HEK293 (cell line): ENCODE results near the gene BTBD9.

Source experiments
- CTCF ChIA-PET: fragments of 350-600 bp; formaldehyde crosslinking; extraction: SDS; loops from one replicate; lab custom pipeline; 2021; ENCODE audit warnings: antibody characterized with exemption; lab: Yijun Ruan, JAX
- POLR2A ChIA-PET: fragments of 300-600 bp; formaldehyde crosslinking; extraction: SDS; loops from one replicate; lab custom pipeline; 2020; ENCODE audit warnings: antibody characterized with exemption, inconsistent platforms; lab: Yijun Ruan, JAX
- H3K27ac ChIP-seq: fragments of 200-500 bp; sonication (Bioruptor generic); 2 replicates; pipeline ENCODE4 v1.5.1; 2014; ENCODE audit warnings: low read depth, low read length, control low read depth, inconsistent platforms; ENCODE audit errors: extremely low read depth
- H3K36me3 ChIP-seq, 2 experiments: fragments of 200-500 bp in 1 of 2; sonication (Bioruptor generic) in 1 of 2; 1 replicate in 1 of 2; 2 replicates in 1 of 2; pipeline ENCODE4 v1.5.1; 2014 to 2017; ENCODE audit warnings: inconsistent platforms in 2 of 2, low read length in 2 of 2; ENCODE audit not compliant: control insufficient read depth in 2 of 2, insufficient read depth in 1 of 2
- H3K4me1 ChIP-seq: fragments of 200-500 bp; sonication (Bioruptor generic); 2 replicates; pipeline ENCODE4 v1.5.1; 2014; ENCODE audit warnings: mild to moderate bottlenecking, low read length, inconsistent platforms; ENCODE audit not compliant: control insufficient read depth, insufficient read depth
- H3K4me3 ChIP-seq: 2 replicates; pipeline ENCODE4 v1.5.1; 2011; ENCODE audit warnings: low read depth, mild to moderate bottlenecking, control low read depth, low read length, moderate library complexity
- H3K9me3 ChIP-seq: fragments of 200-500 bp; sonication (Bioruptor generic); 2 replicates; pipeline ENCODE4 v1.5.1; 2014; ENCODE audit warnings: low read depth, low read length, inconsistent platforms; ENCODE audit not compliant: control insufficient read depth, insufficient read depth
- AEBP2 ChIP-seq: fragments of 450-650 bp; formaldehyde crosslinking; IDR thresholded peaks from 2 replicates; pipeline ENCODE4 v1.5.1; 2016; ENCODE audit warnings: missing biosample characterization, missing genetic modification characterization, borderline replicate concordance
- GLIS2 ChIP-seq: fragments of 450-650 bp; formaldehyde crosslinking; IDR thresholded peaks from 2 replicates; pipeline ENCODE4 v1.5.1; 2016; ENCODE audit warnings: missing biosample characterization, missing genetic modification characterization
- SALL2 ChIP-seq: fragments of 450-650 bp; formaldehyde crosslinking; IDR thresholded peaks from 2 replicates; pipeline ENCODE4 v1.5.0; 2017; ENCODE audit warnings: missing biosample characterization, mild to moderate bottlenecking, missing genetic modification characterization, borderline replicate concordance
- TCF7L2 ChIP-seq: IDR thresholded peaks from 2 replicates; pipeline ENCODE4 v1.6.1; 2011; ENCODE audit warnings: low read depth, mild to moderate bottlenecking, inconsistent platforms, low read length, moderate library complexity, borderline replicate concordance
- WT1 ChIP-seq: fragments of 450-650 bp; formaldehyde crosslinking; IDR thresholded peaks from 2 replicates; pipeline ENCODE4 v1.5.1; 2016; ENCODE audit warnings: missing biosample characterization, missing genetic modification characterization
- ZBTB21 ChIP-seq: fragments of 450-650 bp; formaldehyde crosslinking; IDR thresholded peaks from 2 replicates; pipeline ENCODE4 v1.5.1; 2017; ENCODE audit warnings: missing biosample characterization, missing genetic modification characterization
- ZNF121 ChIP-seq: fragments of 450-650 bp; formaldehyde crosslinking; IDR thresholded peaks from 2 replicates; pipeline ENCODE4 v1.5.1; 2016; ENCODE audit warnings: missing biosample characterization, missing genetic modification characterization
- ZNF132 ChIP-seq: fragments of 450-650 bp; formaldehyde crosslinking; IDR thresholded peaks from 2 replicates; pipeline ENCODE4 v1.5.1; 2017; ENCODE audit warnings: missing biosample characterization, missing genetic modification characterization, borderline replicate concordance
- ZNF157 ChIP-seq: fragments of 450-650 bp; formaldehyde crosslinking; IDR thresholded peaks from 2 replicates; pipeline ENCODE4 v1.5.1; 2016; ENCODE audit warnings: missing biosample characterization, missing genetic modification characterization
- ZNF221 ChIP-seq: fragments of 450-650 bp; formaldehyde crosslinking; IDR thresholded peaks from 2 replicates; pipeline ENCODE4 v1.5.1; 2017; ENCODE audit warnings: missing biosample characterization, missing genetic modification characterization, borderline replicate concordance
- ZNF274 ChIP-seq, 2 experiments: fragments of 200-500 bp in 1 of 2; fragments of 450-650 bp in 1 of 2; sonication (Bioruptor generic) in 1 of 2; formaldehyde crosslinking in 1 of 2; IDR thresholded peaks; 2 replicates each; pipeline versions ENCODE4 v1.5.1 to v1.6.1; 2014 to 2016; ENCODE audit warnings: borderline replicate concordance in 1 of 2, inconsistent platforms in 1 of 2, low read length in 1 of 2, missing biosample characterization in 1 of 2, missing genetic modification characterization in 1 of 2
- ZNF350 ChIP-seq: fragments of 450-650 bp; formaldehyde crosslinking; IDR thresholded peaks from 2 replicates; pipeline ENCODE4 v1.5.0; 2017; ENCODE audit warnings: missing biosample characterization, mild to moderate bottlenecking, missing genetic modification characterization
- ZNF549 ChIP-seq: fragments of 450-650 bp; IDR thresholded peaks from 2 replicates; pipeline ENCODE4 v1.5.1; 2018; ENCODE audit warnings: missing biosample characterization, missing genetic modification characterization, mild to moderate bottlenecking, inconsistent platforms, moderate library complexity
- ZNF555 ChIP-seq: fragments of 450-650 bp; formaldehyde crosslinking; conservative IDR thresholded peaks from 2 replicates; pipeline ENCODE4 v1.5.1; 2017; ENCODE audit warnings: missing biosample characterization, mild to moderate bottlenecking, missing genetic modification characterization, inconsistent platforms
- ZNF610 ChIP-seq: fragments of 450-650 bp; formaldehyde crosslinking; IDR thresholded peaks from 2 replicates; pipeline ENCODE4 v1.5.1; 2016; ENCODE audit warnings: missing biosample characterization, missing genetic modification characterization, borderline replicate concordance
- ZNF660 ChIP-seq: fragments of 450-650 bp; IDR thresholded peaks from 2 replicates; pipeline ENCODE4 v1.5.1; 2018; ENCODE audit warnings: missing biosample characterization, mild to moderate bottlenecking, missing genetic modification characterization
- ZNF670 ChIP-seq: fragments of 450-650 bp; formaldehyde crosslinking; IDR thresholded peaks from 2 replicates; pipeline ENCODE4 v1.5.1; 2016; ENCODE audit warnings: missing biosample characterization, missing genetic modification characterization, low read depth
- ZNF704 ChIP-seq: fragments of 450-650 bp; formaldehyde crosslinking; IDR thresholded peaks from 2 replicates; pipeline ENCODE4 v1.5.1; 2016; ENCODE audit warnings: missing biosample characterization, missing genetic modification characterization
- ZNF777 ChIP-seq: fragments of 450-650 bp; formaldehyde crosslinking; IDR thresholded peaks from 2 replicates; pipeline ENCODE4 v1.5.1; 2017; ENCODE audit warnings: missing biosample characterization, missing genetic modification characterization, borderline replicate concordance
- ZNF792 ChIP-seq: fragments of 450-650 bp; formaldehyde crosslinking; IDR thresholded peaks from 2 replicates; pipeline ENCODE4 v1.5.1; 2016; ENCODE audit warnings: missing biosample characterization, missing genetic modification characterization
- ZNF830 ChIP-seq: fragments of 450-650 bp; IDR thresholded peaks from 2 replicates; pipeline ENCODE4 v1.5.0; 2018; ENCODE audit warnings: missing biosample characterization, missing genetic modification characterization, low read depth, mild to moderate bottlenecking, moderate library complexity
- ZSCAN23 ChIP-seq: fragments of 450-650 bp; formaldehyde crosslinking; IDR thresholded peaks from 2 replicates; pipeline ENCODE4 v1.5.1; 2016; ENCODE audit warnings: missing biosample characterization, missing genetic modification characterization
- ZSCAN30 ChIP-seq: fragments of 450-650 bp; IDR thresholded peaks from 2 replicates; pipeline ENCODE4 v1.5.1; 2018; ENCODE audit warnings: missing biosample characterization, mild to moderate bottlenecking, missing genetic modification characterization, moderate library complexity
- ZXDB ChIP-seq: fragments of 450-650 bp; formaldehyde crosslinking; IDR thresholded peaks from 2 replicates; pipeline ENCODE4 v1.5.1; 2016; ENCODE audit warnings: missing biosample characterization, missing genetic modification characterization
- TF ChIP-seq, protein P1 (sequence below): fragments of 450-650 bp; formaldehyde crosslinking; IDR thresholded peaks from 2 replicates; pipeline ENCODE4 v1.5.1; 2017; ENCODE audit warnings: missing biosample characterization, missing genetic modification characterization
- TF ChIP-seq, protein P2 (sequence below): fragments of 450-650 bp; formaldehyde crosslinking; IDR thresholded peaks from 2 replicates; pipeline ENCODE4 v1.5.1; 2016; ENCODE audit warnings: missing biosample characterization, missing genetic modification characterization

BTBD9 gene

DNA sequence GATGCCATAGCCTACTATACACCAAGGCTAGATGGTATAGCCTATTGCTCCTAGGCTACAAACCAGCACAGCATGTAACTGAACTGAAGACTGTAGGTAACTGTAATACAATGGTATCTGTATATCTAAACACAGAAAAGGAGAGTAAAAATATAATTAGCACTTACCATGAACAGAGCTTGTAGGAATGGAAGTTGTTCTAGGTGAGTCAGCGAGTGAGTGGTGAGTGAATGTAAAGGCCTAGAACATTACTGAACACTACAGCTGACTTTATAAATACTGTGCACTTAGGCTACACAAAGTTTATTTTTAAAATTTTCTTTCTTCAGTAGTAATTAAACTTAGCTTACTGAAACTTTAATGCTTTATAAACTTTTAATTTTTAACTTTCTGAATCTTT lies 129.5 kb downstream of the BTBD9 start:
- no peaks in the 10 kb centered on the region for H3K36me3 ChIP-seq
- CTCF ChIA-PET, result interaction anchor here (0.9 to 3.1 kb wide), 3 partner anchors 16 to 476 kb away, joined by 3 to 16 read pairs (median 9); no protein-coding TSS in a partner anchor
- no peak overlapping the region for H3K4me3 ChIP-seq
- TF ChIP-seq ZBTB21, result no peak
- TF ChIP-seq, protein P1, sequence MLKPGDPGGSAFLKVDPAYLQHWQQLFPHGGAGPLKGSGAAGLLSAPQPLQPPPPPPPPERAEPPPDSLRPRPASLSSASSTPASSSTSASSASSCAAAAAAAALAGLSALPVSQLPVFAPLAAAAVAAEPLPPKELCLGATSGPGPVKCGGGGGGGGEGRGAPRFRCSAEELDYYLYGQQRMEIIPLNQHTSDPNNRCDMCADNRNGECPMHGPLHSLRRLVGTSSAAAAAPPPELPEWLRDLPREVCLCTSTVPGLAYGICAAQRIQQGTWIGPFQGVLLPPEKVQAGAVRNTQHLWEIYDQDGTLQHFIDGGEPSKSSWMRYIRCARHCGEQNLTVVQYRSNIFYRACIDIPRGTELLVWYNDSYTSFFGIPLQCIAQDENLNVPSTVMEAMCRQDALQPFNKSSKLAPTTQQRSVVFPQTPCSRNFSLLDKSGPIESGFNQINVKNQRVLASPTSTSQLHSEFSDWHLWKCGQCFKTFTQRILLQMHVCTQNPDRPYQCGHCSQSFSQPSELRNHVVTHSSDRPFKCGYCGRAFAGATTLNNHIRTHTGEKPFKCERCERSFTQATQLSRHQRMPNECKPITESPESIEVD (tag by site-specific recombination), result no peak
- TF ChIP-seq WT1 (tag by site-specific recombination), result no peak
- TF ChIP-seq ZNF121 (tag by site-specific recombination), result no peak
- TF ChIP-seq ZNF670 (tag by site-specific recombination), result no peak
- no peak for TF ChIP-seq ZNF350 (tag by site-specific recombination)
- TF ChIP-seq ZSCAN23 (tag by site-specific recombination), result no peak
- no peak for TF ChIP-seq ZNF555 (tag by site-specific recombination)
- POLR2A ChIA-PET, result no interaction called here
- H3K4me1 ChIP-seq, result peaks cover 17% of the 10 kb centered on the region
- H3K27ac ChIP-seq, result no peak overlapping the region
- H3K9me3 ChIP-seq, result no peaks in the 10 kb centered on the region

- no peak overlapping the region for H3K27ac ChIP-seq
- TF ChIP-seq AEBP2 (no peak), GLIS2 (no peak), ZNF132 (tag by site-specific recombination) (no peak), SALL2 (tag by site-specific recombination) (no peak), TCF7L2 (no peak), ZNF830 (tag by site-specific recombination) (no peak), ZNF549 (tag by site-specific recombination) (no peak), ZNF221 (no peak), ZNF274 (IDR thresholded peaks at IDR 0.05; ENCODE audit: low read length) (no peak), ZNF274 (tag by site-specific recombination; IDR thresholded peaks at IDR 0.05; ENCODE audit: borderline replicate concordance) (no peak), ZNF660 (tag by site-specific recombination) (no peak), ZNF777 (tag by site-specific recombination) (no peak), ZNF121 (tag by site-specific recombination) (no peak), ZNF792 (tag by site-specific recombination) (no peak), ZSCAN30 (tag by site-specific recombination) (no peak), ZXDB (no peak), ZNF704 (tag by site-specific recombination) (no peak), ZNF157 (tag by site-specific recombination) (no peak), ZNF610 (tag by site-specific recombination) (no peak)
- TF ChIP-seq, protein P2, sequence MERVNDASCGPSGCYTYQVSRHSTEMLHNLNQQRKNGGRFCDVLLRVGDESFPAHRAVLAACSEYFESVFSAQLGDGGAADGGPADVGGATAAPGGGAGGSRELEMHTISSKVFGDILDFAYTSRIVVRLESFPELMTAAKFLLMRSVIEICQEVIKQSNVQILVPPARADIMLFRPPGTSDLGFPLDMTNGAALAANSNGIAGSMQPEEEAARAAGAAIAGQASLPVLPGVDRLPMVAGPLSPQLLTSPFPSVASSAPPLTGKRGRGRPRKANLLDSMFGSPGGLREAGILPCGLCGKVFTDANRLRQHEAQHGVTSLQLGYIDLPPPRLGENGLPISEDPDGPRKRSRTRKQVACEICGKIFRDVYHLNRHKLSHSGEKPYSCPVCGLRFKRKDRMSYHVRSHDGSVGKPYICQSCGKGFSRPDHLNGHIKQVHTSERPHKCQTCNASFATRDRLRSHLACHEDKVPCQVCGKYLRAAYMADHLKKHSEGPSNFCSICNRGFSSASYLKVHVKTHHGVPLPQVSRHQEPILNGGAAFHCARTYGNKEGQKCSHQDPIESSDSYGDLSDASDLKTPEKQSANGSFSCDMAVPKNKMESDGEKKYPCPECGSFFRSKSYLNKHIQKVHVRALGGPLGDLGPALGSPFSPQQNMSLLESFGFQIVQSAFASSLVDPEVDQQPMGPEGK (tag by site-specific recombination), result no peak
- TF ChIP-seq, all 188 proteins: peak for 0
- Histone ChIP-seq H3K36me3 (no peaks in the 10 kb centered on the region), H3K4me1 (peaks cover 17% of the 10 kb centered on the region), H3K4me3 (no peak overlapping the region), H3K9me3 (no peaks in the 10 kb centered on the region)
- ChIA-PET POLR2A (no interaction called here), CTCF (interaction anchor here (1.9 to 3.1 kb wide), 2 partner anchors 16 to 61 kb away, joined by 9 to 16 read pairs; no protein-coding TSS in a partner anchor)
These were observed 130.0 kb downstream of the BTBD9 start for GRCh38 chr6:38509713-38510112.
